Hematopoietic multipotent progenitor cell treated with erythropoietin and hydrocortisone succinate and interleukin-3 and kit ligand, for 4 days (in vitro differentiated cells): ENCODE measurements around the gene HERC4.
A peak's percentile ranks its signal among the peaks of the same experiment; 100 is the strongest.

Experiments
- DNase-seq: peaks from one replicate; pipeline ENCODE4 v3.0.0-alpha.2; 2015

The HERC4 gene, protein sequence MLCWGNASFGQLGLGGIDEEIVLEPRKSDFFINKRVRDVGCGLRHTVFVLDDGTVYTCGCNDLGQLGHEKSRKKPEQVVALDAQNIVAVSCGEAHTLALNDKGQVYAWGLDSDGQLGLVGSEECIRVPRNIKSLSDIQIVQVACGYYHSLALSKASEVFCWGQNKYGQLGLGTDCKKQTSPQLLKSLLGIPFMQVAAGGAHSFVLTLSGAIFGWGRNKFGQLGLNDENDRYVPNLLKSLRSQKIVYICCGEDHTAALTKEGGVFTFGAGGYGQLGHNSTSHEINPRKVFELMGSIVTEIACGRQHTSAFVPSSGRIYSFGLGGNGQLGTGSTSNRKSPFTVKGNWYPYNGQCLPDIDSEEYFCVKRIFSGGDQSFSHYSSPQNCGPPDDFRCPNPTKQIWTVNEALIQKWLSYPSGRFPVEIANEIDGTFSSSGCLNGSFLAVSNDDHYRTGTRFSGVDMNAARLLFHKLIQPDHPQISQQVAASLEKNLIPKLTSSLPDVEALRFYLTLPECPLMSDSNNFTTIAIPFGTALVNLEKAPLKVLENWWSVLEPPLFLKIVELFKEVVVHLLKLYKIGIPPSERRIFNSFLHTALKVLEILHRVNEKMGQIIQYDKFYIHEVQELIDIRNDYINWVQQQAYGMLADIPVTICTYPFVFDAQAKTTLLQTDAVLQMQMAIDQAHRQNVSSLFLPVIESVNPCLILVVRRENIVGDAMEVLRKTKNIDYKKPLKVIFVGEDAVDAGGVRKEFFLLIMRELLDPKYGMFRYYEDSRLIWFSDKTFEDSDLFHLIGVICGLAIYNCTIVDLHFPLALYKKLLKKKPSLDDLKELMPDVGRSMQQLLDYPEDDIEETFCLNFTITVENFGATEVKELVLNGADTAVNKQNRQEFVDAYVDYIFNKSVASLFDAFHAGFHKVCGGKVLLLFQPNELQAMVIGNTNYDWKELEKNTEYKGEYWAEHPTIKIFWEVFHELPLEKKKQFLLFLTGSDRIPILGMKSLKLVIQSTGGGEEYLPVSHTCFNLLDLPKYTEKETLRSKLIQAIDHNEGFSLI

DNA sequence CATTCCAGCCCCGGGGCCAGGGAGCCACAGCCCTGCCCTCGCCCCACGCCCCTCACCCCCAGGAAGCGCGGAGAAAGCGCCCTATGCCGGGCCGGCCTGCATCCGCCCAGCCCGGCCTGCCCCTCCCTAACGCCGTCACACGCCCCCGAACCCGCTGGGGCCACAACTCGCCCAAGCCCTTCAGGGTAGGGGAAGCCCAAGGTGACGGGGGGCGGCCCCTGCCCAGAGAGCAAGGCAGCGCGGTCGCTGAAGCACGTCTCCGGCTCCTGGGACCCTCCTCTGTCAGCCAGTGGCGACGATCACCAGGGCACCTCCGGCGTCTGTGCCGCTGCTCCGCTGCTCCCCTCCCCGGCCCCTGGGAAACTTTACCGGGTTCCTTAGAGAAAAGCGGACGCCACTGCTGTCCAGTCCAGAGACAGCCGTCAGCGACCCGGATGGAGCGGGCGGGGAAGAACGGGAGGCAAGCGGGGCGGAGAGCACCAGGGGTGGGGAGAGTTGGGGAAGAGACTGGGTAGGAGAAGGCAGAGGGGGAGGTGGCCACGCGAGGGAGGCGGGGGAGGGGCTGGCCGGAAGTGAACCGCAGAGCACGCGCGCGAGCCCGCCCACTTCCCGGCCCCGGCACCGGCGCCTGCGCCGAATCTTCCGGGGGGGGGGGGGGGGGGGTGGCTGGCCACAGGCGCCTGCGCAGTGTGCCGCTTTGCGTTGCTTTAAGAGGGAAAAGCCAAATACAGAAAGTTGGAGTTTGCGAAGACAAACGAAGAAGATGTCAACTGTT lies at the start of gene HERC4:
Gene HERC4 (minus strand): TSS at position 509 of the 775 bp plus-strand sequence. CDS start 2,175 bp downstream, outside the sequence.
- DNase-seq = peak; percentile 96

DNA sequence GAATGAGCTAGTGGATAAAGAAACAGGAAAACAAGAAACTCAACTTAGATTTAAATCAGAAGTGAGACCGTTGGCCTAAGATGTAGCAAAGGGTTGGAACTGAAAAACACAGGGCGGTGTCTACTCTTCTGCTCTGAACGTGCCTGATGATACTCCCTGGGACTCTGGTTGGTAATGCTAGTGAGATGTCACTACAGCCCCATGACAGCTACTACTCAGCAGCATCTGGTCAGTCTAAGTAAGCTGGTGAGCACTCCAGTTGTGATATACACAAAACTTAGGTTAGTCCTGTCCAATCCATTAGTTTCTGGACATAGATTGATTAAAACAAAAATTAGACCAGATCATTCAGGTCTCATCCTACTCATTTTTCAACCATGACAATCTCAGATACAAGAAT lies 49.6 kb upstream of the HERC4 start:
- DNase-seq = no peak

DNA sequence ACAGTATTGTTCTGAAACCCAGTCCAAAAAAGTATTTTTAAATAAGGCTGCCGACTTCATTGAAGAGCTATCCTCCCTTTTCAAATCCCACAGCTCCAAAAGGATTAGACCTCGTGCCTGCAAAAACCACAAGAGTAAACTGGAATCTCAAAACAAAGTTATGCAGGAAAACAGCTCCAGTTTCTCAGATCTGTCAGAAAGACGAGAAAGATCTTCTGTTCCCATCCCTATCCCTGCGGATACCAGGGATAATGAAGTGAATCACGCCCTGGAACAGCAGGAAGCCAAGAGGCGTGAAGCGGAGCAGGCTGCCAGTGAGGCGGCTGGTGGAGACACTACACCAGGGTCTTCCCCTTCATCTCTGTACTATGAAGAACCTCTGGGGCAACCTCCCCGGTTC lies 46.8 kb upstream of the HERC4 start:
- no peak for DNase-seq

DNA sequence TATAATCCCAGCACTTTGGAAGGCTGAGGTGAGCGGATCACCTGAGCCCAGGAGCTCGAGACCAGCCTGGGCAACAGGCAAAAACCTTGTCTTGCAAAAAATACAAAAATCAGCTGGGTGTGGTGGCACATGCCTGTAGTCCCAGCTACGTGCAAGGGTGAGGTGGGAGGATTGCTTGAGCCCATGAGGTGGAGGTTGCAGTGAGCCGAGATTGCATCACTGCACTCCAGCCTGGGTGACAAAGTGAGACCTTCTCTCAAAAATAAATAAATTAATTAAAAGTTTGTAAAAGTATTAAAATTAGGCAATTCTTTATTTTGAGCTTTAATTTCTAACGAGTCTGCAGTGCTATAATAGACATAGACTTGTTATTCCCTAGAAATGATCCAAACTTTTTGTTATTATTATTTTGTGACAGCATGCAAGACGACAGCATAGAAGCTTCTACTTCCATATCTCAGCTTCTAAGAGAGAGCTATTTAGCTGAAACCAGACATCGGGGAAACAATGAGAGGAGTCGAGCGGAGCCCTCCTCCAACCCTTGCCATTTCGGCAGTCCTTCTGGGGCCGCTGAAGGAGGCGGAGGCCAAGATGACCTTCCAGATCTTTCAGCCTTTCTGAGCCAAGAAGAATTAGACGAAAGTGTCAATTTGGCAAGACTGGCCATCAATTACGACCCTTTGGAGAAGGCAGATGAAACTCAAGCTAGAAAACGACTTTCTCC lies 46.1 kb upstream of the HERC4 start:
- DNase-seq = no peak

DNA sequence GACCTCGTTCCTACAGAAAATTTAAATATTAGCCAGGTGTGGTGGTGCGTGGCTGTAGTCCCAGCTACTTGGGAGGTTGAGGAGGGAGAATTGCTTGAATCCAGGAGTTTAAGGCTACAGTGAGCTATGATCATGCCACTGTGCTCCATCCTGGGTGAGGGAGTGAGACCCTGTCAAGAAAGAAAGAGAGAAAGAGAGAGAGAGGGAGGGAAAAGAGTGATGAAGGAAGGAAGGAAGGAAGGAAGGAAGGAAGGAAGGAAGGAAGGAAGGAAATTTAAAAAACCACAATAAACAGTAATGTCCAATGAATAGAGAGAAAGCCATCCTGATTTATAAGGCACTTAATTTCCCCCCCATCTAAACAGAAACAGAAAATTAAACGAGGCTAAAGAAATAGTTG lies 43.6 kb upstream of the HERC4 start:
- DNase-seq = no peak

DNA sequence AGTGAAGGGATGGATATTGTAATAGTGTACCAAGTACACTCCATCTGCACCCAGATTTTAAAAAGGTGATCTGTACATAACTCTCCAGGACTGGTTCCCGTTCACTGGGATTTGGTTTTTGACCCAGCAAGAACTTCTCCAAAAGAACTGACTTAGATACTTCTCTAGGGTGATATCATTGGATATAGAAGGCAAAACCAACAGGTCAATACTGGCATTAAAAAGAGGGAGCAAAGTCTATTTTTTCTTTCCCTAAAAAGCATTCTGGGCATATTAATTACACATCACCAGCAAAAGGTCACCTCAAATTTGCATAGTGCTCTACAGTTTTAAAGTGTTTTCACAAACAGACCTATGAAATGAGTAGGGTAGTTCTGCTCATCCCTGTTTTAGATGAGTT lies 37.8 kb upstream of the HERC4 start:
- no peak for DNase-seq

DNA sequence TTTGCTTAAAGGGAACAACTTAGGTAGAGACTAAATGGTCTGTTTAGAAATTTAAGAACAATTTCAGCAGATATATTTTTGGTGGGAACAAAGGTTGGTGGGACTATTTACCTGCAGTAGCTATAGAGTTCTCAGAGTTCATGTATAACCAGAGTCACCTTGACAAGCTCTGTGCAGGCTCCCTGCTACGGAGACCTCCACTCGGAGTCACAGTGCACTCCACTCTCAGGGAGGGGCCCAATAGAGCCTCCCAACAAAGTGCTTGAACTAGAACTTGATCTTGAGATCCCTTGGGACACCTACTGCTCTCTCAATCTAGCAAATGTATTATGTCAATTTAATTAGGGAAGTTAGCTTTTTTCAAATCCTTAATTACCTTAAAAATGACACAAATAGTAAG lies 36.5 kb upstream of the HERC4 start:
- no peak for DNase-seq

DNA sequence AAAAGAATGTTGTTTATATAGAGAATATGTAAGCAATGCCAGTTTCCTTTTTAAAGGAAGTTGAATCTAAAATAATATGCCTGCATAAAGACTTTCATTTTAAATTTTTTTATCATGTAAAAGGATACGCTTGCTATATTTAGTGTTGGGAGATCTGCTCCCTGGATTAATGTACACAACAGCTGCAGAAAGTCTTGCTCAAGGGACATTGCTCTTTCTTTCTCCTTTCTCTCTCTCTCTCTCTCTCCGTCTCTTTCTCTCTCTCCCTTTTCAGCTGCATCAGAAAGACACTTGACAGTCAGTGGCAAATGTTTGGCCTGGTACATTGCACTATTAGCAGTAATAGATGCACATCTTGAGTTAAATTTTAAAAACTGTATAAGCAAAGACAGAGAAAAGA lies 34.9 kb upstream of the HERC4 start:
- DNase-seq = no peak

DNA sequence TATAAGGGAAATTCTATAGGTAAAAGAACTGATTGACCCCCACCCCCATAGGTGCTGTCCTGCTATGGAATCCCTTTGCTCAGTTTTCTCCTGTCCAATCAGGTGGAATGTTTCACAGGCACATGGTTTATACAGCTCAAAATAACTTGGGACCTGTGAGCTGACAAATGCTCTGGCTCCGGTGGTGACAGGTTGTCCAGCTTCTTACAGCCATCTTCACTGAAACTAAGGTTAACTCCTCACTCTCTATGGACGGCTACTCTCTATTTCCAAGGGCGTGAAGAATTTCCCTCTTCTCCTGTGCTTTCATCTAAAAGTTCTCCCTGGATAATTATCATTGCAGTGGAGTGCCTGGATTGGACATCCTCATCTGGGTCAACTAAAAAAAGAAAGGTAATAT lies 34.2 kb upstream of the HERC4 start, which contains the start of gene MYPN:
Gene MYPN (plus strand): TSS at position 158 of the 400 bp plus-strand sequence. CDS start 11,951 bp downstream, outside the sequence.
- DNase-seq = no peak

DNA sequence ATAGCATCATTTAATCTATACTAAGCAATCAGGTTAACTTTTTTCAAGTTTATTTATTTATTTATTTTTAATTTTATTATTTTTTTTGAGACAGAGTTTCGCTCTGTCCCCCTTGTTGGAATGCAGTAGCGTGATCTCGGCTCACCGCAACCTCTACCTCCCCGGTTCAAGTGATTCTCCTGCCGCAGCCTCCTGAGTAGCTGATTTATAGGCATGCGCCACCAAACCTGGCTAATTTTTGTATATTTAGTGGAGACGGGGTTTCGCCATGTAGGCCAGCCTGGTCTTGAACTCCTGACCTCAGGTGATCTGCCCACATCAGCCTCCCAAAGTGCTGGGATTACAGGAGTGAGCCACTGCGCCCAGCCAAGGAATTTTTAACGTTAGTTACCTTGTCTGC lies 33.6 kb upstream of the HERC4 start:
- no peak for DNase-seq

DNA sequence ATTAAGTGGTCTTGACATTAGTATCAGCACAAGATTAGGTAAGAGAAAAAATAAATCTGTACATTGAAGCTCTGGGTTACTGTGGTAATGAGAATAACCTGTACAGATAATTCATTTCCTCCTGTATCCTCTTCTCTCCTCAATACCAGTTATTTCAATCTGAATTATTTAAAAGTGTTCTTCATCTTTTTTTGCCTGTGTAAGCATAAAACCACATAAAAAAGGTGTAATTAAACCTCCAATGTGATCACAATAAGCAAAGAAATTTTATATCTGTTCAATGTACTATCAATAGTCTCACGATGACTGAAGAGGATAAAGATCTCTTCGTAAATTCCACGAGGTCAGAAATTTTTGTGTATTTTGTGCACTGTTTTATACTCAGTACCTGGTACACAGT lies 33.0 kb upstream of the HERC4 start:
- no peak for DNase-seq

DNA sequence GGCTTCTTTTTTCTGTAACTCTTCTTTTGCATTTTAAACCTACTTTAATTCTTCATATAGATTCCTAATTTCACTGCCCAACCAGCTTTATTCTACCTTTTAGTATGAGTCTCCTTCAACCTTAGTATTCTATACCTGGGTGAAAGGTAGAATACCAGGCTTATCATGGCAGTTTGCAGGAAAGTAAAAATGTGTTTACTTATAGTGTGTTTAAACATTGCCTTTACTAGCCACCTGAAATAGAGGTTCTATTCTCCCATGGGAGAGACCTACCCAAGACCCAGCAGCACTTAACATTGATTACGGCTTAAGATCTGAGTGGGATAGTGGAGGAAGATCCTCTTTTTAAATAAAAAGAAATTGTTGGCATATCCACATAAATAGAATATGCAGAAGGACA lies 32.6 kb upstream of the HERC4 start:
- DNase-seq = no peak

DNA sequence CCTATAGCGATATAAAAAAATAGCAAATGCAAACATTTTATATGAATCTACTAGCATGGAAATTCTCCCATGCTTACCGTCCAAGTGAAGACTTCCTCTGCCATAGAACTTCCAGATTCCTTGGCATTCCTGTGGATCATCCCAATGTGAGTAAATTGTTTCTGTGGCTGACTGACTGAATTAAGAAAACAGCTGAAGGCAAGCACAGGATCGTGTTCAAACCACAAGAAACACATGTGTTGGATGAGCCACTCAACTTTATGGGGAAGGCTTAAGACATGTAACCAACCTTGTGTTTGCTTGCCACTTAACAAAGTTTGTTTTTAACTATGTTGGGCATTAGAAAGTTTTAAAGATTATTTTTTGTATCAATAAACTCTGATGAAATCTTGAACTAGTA lies 31.6 kb upstream of the HERC4 start:
- no peak for DNase-seq

DNA sequence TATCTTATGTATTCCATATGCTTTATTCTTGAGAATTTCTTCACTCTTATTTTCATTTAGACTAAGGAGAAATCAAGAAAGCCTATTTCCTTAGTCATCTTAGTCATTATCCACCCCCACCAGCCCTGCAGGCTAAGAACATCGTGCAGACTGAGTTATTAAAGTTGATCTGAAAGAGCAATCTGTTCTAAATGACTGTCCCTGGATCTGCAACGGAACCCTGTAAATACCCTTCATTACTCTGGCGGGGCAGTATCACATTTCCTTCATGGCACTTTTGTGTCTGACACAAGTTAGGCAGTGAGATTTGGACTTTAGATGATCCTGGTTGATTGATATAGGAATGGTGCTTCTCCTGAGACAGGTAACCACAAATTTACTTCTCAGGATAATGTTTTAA lies 30.7 kb upstream of the HERC4 start:
- no peak for DNase-seq

DNA sequence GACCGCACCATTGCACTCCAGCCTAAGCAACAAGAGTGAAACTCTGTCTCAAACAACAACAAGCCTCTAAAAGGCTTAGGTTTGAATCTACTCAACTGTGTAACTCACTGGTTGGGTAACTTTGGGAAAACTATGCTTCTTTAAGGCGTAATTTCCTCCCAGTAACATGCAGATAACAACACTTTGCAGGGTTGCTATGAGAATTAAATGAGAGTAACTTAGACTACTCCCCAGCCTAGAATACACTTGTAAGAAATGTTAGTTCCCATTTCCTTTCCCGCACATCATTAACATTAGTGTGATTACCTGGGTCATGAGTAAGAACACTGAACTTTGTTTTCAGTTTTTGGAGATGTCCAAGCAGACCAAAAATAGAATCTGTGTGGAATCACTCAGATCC lies 28.8 kb upstream of the HERC4 start:
- DNase-seq = no peak

DNA sequence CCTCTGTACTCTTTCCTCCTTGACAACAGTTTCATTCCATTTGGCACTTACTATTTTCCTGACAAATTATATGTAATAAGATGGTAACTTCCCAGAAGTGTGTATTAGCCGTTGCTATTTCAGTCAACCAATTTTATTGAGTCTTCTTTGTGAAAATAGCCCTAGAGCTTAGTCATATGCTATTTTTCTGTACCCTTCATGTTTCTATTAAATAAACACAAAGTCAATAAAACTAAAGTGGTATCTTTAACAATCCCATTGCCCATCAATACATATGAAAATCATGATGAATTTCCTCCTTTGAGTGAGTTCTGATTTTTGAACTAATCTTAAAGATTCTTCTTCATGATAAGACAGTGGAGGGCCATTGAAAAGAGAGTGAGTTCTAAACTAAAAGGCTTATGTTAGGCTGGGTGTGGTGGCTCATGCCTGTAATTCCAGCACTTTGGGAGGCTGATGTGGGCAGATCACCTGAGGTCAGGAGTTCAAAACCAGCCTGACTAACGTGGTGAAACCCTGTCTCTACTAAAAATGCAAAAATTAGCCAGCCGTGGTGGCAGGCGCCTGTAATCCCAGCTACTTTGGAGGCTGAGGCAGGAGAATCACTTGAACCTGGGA lies 28.3 kb upstream of the HERC4 start:
- DNase-seq = no peak

DNA sequence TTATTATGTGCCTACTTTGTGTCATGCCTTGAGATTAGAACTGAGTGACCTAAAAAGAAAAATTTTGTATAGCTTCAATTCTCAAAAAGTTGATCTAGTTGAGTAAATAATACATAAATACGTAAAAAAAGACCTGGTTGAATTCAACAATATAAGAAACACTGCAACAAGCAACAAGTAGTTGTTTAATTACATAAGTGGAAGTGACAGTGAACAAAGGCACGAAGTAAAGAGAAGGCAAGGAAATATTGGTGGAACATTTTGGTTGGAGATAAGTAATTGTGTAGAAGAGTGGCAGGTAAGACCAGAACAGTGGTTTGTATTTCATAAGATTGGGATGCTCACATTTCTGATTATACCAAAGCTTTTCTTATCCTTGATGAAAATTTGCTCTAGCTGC lies 26.0 kb upstream of the HERC4 start:
- DNase-seq = no peak

DNA sequence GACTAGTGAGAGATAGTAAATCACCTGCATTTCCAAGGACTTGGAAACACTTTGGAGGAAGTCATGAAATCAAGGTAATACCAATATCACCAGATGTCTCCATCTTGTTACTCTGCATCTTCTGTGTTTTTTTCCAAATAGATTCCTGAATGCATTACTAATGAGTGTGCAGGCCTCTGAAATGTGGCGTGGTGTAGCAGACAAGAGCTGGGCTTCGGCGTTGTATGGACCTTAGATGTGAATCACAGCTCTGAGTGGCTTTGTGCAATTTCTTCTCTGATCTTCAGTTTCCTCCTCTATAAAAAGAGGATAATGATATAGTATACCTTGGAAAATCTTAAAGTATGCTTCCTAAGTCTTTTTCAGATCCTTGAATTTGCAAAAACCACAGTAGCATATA lies 24.7 kb upstream of the HERC4 start:
- DNase-seq = no peak

DNA sequence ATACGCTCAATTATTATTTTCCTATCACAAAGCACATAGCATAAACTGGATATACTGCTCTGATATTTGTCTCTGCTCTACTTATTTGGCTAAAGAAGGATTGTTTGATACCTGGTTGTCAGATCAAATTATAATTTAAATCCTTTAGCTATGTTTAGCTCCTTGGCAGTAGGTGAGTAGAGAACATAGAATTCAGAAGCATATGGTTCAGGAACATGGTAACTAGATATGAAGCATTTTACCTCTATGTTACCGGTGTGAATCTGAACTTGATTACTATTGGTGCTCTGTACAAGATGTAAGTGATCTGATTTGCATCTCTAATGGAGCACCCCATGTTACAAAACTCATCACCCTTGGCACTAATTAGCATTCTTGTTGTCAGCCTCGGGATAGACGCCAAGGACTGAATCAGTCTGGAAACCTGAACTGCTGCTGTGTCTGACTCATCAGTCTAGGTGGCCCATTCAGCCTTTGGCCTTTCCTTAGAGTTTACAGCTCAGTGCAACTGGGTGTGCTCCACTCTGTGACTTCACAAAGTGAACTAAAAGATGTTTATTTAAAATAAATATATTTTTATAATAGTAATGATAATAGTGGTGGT lies 21.9 kb upstream of the HERC4 start:
- no peak for DNase-seq

DNA sequence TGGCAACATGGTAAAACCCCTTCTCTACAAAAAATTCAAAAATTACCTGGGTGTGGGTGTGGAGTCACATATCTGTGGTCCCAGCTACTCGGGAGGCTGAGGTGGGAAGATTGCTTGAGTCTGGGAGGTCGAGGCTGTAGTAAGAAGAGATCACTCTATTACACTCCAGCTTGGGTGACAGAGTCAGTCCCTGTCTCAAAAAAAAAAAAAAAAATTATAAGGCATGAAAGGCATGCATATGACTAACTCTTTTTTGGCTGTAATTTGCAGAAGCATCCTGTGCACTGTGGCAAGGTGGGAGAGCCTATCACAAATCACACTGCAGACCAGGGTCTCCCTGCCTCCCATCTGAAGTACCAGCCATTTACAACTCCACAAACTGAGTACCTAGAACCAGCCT lies 20.1 kb upstream of the HERC4 start:
- no peak for DNase-seq

DNA sequence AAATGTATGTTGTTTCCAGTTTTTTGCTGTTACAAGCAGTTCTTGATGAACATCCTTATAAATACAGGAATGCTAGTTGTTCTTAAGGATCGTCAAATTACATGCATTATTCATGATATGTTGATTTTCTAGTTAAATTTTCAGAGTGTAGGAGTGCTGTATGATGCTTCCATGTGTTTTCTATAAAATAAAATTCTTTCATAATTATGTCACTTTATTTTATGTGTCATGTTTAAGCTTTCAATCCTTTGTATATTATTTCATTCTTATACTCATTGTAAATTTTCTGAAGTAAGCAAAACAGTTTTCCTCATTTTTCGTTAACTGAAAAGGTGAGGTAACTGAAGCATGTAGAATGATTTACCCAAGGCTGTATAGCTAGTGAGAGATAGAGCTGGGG lies 17.4 kb upstream of the HERC4 start:
- no peak for DNase-seq
